NCI-H2227 treated with DMSO at 0.1 percent for 48 hours (cell line): ENCODE results near the gene DNAJB14.
"Not testable (repeated sequence)": the region's sequence is repeated elsewhere in the genome, so short reads cannot be mapped to it uniquely, and the experiment has no call there.

Experiments
- DNase-seq: peaks from one replicate; lab custom pipeline; 2025; lab: John Stamatoyannopoulos, UW

Gene DNAJB14

DNA sequence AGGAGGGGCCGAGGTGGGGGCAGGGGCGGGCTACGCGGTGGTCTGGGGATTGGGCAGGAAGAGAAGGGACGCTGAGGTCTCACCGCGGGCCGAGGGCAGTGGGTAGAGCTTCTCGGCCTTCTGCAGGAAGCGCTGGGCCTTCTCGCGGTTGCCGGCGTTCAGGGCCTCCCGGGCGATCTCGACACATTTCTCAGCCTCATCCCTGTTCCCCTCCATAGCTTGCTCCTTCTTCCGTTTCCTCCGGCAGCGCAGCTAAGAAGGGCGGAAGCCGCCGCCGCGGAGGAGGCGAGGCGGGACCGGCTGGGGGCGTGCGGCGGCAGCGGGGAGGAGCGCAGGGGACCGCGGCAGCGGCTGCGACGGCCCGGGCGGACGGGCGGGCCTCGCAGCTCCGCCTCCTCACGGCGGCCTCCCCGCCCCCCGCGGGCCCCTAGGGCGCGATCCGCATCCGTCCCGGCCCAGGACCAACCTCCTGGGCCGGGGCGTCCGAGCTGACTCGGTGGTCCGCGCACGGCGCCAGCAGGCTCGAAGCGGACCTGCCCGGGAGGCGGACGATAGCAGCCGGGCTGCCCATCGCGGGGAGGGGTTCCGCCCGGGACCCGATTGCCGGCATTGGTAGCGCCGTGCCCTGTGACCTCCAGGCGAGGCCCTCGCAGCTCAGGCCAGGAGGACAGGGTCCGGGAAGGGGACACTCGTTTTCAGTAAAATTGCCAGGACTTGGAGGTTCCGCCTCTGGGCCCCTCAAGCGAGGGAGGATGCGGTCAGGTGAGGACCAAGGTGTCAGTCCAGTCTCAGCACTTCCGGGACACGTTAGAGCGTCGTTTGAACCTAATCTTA is at the start of gene DNAJB14:
TSS of gene DNAJB14 (minus strand) at position 263 of the 834 bp plus-strand sequence. CDS start at position 216, 47 bp downstream.
- peak; percentile 49 for DNase-seq

DNA sequence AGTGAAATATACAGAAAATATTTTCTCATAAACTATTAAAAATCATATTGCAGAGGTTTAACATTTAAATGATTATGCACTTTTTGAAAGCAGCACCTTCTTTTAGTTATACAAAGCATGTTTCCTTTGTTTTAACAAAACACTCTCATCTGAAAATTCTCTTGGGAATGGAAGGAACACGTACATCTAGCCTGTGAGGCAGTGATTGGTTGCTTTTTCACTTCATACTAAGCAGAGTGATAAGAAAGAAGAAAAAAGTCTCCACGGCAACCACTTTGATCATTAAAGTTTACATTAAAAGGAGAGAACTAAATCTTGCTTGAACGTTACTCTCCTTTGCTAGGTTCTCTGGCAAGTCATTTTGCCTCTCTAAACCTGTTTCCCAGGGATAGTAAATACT is 45.3 kb upstream of the DNAJB14 start:
- no peak for DNase-seq

DNA sequence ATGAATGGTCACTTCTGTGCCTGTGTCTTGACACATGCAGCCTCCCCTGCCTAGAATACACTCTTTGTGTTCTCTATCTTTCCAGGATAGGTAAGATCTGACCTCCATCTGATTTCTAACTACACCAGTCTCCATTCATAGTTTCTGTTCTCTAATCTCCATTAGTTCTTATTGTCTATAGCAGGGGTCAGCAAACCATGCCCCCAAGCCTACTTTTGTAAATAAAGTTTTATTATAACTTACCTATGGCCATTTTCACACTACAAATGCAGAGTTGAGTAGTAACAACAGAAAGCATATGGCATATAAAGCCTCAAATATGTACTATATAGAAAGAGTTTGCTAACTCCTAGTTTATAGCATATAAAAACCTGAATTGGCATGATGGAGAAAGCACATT is 41.3 kb upstream of the DNAJB14 start:
- no peak for DNase-seq

DNA sequence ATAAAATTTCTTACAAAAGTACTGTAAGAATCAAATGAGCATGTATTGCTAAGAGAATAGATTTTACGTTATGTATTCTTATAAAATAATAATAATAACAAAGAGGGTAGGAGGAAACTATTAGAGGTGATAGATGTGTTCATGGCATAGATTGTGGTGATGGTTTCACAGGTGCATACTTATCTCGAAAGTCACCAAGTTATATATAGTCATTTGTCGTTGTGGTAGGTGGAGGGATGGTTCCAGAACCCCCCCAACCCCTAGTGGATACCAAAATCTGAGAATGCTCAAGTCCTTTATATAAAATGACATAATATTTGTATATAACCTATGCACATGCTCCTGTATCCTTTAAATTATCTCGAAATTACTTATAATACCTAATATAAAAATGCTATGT is 40.4 kb upstream of the DNAJB14 start:
- no peak for DNase-seq

DNA sequence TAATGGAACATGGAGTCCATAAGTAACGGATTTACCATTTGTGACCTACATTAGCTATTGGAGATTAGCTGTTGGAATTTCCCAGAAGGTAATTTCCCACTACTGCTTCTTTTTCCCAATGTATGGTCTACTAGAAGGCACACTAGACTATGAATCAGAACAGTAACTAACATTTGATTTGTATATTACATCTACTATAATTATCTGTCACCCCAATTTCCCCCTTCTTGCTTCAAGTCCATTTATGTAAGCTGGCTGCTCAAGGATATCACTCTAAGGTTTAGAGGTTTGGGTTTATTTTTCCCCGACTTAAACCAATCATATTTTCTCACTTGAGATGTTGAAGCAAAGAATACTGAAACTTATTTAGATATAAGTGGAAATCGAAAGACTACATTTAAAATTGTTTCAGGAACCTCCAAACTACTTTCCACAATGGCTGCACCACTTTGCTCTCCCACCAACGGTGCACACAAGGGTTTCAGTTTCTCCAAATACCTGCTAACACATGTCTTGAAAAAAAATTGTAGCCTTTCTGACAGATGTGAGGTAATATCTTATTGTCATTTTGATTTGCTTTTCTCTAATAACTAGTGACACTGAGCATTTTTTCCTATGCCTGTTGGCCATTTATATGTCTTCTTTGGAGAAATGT is 37.0 kb upstream of the DNAJB14 start:
- no peak for DNase-seq

DNA sequence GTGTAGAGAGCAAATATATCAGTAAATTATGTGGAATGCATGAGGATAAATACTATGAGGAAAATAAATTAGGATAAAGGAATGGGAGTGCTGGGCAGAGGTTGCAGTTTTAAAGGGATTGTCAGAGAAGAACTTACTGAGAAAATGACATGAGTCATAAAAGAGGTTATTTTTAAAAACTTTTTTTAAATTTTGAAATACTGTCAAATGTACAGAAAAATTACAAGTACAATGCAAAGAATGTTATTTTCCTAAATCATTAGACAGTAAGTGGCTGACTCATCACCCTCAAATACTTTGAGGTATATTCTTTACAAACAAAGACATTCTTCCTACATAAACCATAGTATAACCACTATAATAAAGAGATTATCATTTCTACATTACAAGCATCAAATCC is 33.5 kb upstream of the DNAJB14 start:
- no peak for DNase-seq

DNA sequence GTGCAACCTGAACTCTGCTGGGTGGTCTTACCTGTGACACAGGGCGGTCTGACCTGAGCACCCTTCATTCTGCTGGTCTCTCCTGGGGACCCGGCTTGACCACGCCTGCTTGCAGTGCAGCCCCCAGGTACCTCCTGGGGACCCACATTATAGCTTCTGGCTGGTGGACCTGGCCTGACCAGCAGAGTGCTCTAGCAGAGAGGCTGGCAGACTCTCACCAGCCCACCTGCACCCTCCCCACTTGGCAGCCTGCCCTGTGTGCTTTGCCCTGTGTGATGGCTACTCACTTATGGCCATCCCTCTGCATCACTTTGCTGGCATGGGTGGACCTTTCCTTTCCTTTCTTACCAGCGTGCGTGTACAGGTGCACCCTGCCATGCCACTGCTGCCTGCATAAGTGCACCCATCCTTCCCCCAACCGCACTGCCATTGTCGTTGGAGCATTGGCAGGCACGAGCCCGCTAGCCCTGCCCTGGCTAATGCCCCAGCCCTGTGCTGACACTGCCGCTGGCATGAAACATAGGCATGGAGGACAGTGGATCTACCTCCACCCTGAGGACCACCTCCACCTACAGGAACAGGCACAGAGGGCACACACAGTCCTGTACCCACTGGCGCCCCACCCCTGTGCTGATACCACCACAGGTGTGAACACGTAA is 25.2 kb upstream of the DNAJB14 start:
- no peak for DNase-seq

DNA sequence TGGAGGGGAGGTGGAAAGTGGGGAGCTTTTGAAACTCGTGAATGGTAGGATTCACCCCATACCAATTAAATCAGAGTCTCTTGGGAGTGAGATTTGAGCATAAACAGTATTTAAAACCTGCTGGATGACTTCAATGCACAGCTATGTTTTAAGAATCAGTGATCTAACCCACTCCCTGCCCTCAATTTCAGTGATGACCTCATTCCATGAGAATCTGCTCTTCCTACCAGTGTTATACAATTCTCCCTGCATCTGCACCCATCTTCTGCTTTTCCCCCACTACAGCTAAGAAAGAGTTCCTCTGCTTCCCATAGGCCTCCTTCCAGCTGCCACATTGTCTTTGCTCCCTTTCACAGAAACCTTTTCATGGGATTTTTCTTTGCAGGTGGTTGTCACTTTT is 21.9 kb upstream of the DNAJB14 start:
- DNase-seq = no peak

DNA sequence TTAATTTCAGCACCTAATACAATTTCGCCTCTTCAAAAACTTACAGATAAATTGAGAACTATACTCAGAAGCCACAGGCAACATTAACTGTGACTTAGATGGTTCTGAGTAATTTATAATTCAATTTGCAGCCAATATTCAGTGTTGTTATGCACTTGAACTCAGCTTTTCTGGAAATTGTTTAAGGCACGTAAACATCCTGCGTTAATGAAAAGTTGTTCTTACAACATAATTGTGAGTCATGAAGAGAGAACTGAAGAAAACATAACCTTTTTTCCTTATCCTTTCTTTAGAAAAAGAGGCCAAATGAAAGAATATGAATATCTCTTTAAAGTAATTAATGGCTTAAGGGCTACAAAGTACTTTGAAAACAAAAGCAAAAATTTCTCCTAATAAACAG is 20.3 kb upstream of the DNAJB14 start:
- DNase-seq = no peak

DNA sequence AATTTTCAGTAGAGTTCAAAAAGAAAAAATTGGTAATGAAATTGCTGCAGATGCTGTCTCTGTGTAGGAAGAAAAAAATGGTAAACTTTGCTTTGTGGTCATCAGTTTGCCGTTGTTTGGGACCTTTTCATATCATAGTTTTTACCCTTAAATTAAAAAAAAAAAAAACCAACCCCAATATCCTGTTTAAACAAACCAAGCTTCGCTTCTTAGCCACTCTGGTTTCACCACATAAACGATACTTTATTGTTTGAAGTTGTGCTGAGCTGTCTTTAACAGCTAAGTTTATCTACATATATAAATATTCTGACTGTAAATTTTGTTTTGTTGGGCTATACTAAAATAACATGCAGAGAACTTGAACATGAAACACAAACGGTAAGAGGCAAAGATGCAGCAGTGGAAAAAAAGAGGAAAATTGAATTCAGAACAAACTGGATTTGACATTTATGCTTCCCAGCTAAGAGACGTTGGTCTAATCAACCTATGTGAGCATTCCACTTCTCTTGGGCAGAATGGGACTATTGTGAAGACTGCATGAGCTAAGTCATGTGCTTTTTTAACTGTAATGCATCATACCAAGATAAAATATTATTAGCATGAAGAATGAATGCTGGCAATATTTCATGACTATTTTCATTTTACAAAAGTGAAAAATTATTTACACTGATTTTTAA is 19.4 kb upstream of the DNAJB14 start:
- no peak for DNase-seq

DNA sequence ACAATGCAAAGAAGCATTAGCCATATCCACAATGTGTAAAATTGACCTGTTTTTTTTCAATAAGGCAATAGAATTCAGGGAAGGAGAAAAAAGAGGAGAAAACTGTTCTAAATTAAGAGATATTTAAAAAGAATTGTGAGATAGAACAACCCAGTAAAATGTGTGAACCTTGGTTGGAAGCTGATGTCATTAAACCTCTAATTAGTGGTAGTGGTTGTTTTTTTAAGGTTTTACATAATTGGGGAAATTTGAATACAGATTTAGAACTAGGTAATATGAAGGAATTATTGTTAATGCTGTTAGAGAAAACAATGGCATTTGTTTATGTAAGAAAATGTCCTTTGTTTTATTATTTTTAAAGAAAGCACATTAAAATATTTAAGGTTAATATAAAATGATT is 18.8 kb upstream of the DNAJB14 start:
- no peak for DNase-seq

DNA sequence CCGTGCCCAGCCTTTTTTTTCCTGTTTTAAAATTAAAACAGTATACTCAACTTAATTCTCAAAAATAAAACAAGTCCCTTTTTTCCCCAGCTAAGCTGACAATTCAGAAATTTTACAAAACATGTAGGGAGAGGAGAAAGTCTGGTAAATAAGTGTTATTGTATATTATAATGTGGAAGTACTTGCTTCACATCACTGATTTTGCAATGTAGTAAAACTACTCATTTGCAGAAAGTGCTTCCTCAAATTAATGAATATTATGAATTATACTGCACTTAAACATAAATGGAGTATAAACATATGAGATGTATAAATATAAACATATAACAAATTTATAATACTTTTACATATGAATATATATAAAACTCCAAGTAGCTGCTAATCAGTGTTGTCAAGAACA is 15.3 kb upstream of the DNAJB14 start:
- DNase-seq = no peak

DNA sequence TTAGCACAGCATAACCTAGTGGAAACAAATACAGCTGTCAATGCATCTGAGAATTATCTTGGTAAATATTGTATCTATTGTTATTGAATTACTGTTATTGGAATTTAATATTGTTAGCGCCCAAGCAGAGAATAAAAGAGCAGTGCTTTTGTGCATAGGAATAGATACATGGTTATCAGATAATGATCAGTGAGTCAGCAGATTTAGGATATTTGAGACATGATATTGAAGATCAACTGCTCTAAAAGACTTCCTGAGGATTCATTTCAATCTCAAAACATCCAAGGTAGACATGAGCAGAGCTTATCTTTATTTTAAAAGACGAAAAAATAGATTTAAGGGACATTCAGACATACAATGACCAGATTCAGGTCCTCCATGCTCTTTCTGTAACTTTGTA is 14.2 kb upstream of the DNAJB14 start:
- no peak for DNase-seq

DNA sequence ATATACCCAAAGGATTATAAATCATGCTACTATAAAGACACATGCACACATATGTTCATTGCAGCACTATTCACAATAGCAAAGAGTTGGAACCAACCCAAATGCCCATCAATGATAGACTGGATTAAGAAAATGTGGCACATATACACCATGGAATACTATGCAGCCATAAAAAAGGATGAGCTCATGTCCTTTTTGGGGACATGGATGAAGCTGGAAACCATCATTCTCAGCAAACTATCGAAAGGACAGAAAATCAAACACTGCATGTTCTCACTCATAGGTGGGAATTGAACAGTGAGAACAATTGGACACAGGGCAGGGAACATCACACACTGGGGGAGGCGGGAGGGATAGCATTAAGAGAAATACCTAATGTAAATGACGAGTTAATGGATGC is 11.8 kb upstream of the DNAJB14 start:
- DNase-seq = not testable (repeated sequence)

DNA sequence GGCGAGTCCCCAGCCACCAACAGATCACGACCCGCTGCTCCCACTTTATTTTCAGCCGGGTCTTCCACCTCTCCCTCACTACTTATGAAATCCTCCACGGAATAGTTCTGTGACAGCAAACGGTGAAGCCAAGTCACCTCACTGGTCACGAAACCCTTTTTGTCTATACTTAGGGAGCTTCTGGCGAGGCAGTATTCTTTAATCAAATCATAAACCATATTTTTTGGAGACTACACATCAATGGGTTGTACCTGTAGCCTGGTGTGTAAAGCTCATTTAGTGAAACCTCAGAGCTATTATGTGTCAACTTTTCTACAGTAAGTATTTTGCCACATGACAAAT is 4.5 kb upstream of the DNAJB14 start:
- no peak for DNase-seq

DNA sequence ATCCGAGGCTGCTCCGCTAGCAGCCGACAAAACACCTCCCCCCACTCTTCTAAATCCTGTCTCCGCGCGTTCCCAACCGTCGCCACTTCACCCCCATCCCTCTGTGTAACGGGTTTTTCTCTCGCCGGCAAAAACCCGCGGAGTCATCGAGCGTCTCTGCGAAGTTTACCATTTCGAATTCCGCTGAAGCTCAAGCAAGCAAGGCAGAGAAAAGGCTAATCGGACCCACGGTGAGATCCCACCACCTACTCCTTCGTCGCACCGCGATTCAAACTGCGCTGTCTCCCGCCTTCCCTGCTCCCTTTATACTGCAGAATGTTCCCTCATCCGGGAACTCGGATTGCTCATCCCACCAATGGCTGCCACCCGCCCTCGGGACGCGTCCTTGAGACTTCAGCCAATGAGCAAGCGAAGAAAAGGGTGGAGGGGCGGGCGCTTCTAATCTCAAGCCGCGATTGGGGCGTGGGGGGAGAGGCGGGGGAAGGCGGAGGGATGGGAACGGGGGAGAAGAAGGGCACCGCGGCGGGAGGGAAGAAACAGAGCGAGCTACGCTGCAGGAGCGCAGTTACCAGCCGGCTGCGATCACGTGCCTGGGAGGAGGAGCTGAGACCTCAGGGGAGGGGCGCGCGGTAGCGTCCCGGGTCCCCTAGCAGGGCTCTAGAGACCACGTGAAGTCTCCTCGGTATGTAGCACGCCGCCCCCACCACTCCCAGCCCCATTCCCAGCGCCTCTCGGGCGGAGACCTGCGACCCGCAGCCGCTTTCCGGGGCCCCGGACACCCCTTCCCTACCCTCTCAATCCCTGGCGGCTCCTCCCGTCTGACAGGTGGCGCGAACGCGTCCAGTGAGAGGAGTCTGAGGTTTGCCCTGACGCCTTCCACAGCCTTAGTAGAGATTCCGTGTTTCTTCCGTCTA is 3.8 kb upstream of the DNAJB14 start, which contains the start of gene H2AZ1:
TSS of gene H2AZ1 (minus strand) at position 277 of the 914 bp plus-strand sequence. CDS start at position 172, 105 bp downstream.
- peak; percentile 95 for DNase-seq

DNA sequence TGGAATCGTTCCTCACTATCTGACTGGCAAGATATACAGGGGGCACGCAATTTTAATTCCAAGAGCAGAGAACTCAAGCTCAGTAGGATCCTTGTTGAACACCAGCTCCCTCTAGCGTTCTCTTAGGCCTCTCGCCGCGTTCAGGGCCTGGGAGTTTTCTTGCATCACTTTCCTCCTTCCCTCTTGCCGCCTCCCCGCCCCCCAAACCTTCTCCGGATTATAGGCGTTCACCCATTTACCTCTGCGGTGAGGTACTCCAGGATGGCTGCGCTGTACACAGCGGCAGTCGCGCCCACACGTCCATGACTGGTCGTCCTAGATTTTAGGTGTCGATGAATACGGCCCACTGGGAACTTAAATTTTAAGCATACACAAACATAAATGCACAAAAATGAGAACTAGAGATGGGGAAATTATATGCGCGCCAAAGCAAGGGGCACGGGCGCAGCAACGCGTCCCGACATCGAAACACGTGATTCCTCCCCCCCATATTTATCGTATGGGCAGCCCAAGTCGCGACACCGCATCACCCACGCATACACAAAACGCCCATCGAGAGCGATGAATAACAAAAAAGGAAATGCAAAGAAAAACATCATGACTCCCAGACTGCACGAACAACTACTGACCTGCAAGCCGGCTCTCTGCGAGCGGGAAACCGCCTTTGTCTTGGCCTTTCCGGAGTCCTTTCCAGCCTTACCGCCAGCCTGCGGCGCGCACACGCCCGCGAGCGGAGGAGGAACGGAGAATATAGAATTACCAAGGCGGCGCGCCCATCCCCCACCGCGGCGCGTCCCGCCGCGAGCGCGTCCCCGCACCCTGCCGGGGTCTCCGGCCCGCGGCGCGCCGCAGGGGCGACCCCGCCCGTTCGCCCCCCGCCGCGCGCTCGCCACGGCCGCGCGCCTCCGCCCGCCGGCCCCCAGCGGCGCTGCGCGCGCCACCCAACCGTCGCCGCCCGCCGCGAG is 2.9 kb upstream of the DNAJB14 start:
- peak; percentile 88 for DNase-seq

DNA sequence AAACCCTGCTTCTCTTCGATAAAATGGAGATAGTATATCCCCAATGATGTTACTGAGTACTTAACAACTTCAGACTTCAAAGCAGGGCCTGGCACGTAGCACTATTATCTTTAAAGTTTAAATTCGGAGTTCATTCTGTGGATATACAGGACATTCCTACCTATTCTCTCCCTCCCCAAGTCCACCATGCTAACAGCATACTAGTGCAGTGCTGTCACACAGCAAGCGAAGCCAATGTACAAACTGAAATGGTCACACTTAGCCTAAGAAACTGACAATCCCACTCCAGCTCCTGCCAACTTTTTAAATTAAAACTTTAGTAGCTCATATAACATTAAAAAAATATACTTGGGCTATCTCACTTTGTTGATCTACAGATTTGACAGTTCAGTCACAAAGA is 1.2 kb upstream of the DNAJB14 start:
- no peak for DNase-seq

DNA sequence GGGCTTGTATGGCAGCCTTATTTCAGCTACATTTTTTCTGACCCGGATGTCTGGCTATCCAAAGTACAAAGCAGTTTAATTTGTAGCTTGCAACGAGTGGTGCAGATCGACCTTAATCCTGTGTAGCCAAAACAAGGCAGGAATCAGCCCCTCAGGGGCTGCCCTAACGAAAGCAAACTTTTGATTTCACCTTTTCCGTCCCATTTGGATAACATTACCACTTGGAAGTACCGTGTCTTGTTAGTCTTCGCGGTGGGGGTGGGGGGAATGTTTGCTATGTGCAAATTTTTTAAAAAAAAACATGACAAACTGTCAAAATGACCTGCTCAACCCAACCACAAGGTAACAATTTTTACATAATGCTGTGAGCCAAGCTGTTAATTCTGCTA is 766 bp upstream of the DNAJB14 start:
- no peak for DNase-seq

DNA sequence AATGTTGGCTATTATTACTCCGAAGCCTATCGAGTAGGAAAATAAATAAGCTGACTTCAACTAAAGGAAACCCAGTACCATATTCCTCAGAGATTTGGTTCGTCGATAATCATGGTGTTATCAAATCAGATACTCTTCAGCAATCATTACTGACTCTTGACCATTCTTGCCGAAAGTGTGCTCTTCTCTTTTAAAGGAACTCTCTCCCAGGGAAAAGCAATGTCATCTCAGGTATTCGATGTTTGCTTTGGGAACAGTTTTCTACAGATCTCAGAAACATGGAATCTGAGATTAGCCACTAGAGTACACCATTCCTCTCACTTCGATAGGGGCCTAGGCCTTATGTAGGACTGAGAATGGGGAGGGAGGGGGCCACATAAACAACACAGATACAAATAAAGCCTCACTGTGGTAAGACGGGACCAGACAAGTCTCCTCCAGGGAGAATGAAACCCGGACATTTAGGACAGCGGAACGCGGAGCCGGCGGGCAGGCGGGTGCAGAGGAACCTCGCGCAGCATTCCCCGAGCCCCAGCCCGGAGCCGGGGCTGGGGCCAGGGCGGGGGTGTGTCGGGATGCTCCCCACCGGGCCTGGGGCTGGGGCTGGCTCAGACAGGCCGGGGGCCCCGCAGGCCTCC is 581 bp downstream of the DNAJB14 start:
- DNase-seq = no peak
